Jurkat, Clone E6-1 (cell line): ENCODE measurements around the gene UPK1A.

Experiments used
- DNase-seq: peaks from one replicate; pipeline ENCODE4 v3.0.0-alpha.2; 2011; ENCODE audit warnings: low read depth, low spot score
- H3K4me3 ChIP-seq: 2 replicates; pipeline ENCODE4 v1.5.1; 2011; ENCODE audit warnings: mild to moderate bottlenecking, low read length, control low read depth, moderate library complexity

The UPK1A gene

GRCh38 chr19:35727053-35727955, 61.0 kb downstream of the UPK1A start:
- no peak overlapping the region for H3K4me3 ChIP-seq
- no peak for DNase-seq
